GM18499 (cell line): ENCODE measurements around the gene VPS26A.
A peak's percentile ranks its signal among the peaks of the same experiment; 100 is the strongest.
"Not testable (repeated sequence)": the region's sequence is repeated elsewhere in the genome, so short reads cannot be mapped to it uniquely, and the experiment has no call there.

Experiments used
- ATAC-seq: cut with Tn5 transposase; IDR thresholded peaks from one replicate; pipeline ENCODE4 v1.9.1; 2021; ENCODE audit warnings: moderate number of reproducible peaks; ENCODE audit not compliant: insufficient read depth, unreplicated experiment

Gene VPS26A

DNA sequence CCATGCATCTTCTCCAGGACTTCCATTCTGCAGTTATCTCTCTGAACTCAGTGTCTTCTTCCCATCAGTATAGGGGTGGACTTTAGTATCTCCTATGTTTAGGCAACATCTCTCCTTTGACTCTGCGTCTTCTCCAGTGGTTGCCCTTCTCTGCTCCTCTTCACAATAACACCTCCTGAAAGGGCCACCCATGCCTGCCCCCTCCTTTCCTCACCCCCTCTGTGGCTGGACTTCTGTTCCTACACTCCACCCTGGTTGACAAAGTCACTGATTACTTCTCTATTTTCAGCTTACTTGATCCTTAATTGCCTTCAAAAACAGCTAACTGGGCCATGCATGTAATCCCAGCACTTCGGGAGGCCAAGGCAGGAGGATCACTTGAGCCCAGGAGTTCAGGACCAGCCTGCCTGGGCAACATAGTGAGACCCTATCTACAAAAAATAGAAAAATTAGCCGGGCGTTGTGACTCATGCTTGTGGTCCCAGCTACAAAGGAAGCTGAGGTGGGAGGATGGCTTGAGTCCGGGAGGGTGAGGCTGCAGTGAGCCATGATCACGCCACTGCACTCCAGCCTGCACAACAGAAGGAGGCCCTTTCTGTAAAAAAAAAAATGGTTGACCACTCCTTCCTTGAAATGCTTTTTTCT lies 22.4 kb upstream of the VPS26A start:
- ATAC-seq = no peak

DNA sequence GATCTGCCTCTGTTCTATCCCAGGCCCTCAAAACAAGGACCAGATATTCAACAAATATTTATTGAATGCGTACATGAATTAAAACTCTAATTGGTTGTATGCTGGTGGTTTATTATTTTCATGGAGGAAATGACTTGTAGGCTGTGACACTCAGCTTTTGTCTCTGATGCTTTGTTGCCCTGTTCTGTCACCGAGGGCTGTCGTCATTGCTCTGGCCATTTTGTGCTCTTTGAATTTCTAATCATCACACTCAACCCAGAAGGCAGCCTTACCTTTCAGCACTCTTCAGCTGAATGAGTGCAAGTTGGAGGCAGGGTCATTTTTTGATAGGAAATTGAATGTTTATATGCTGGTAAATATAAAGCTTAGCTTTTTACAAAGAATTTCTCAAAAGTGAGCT lies 21.5 kb upstream of the VPS26A start:
- ATAC-seq = no peak

DNA sequence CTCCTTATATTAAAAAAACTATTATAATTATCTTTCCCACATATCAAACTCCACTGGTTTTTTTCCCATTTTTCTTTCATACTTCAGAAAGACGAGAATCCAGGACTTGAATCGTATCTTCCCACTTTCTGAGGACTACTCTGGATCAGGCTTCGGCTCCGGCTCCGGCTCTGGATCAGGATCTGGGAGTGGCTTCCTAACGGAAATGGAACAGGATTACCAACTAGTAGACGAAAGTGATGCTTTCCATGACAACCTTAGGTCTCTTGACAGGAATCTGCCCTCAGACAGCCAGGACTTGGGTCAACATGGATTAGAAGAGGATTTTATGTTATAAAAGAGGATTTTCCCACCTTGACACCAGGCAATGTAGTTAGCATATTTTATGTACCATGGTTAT lies 20.2 kb upstream of the VPS26A start:
- no peak for ATAC-seq

DNA sequence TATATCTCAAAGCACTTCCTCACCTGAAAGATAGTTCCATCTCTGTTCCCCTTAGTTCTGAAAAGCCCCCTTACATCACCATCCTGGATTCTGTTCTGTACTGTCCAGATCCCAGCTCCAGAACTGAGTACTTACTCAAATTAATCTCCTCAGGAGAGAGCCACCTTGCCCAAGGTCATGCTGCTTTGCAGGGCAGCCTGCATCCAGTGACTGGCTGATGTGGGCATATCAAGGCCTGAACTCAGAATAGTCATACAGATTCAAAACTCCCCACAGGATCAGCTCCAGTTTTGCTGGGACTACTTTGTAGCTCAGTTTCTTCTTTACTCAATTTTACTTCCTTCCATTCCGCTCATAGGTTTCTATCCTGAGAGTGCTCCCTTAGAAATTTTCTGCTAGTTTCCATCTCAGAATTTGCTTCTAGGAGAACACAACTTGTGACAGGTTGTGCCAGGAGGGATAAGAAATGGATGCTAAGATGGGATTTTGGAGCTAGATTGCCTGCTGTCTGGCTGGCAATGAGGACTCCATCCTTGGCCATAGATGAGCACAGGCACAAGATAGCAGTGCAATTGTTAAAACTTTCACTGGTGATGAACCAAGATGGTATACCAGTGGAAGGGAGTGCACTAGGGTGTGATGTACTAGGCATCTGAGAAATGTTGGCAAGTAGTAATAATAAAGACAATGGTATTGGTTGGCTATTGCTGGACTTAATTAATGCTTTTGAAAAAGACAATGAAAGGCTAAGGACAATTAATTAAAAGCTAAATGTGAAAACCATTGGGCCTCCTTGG lies 18.8 kb upstream of the VPS26A start:
- no peak for ATAC-seq

DNA sequence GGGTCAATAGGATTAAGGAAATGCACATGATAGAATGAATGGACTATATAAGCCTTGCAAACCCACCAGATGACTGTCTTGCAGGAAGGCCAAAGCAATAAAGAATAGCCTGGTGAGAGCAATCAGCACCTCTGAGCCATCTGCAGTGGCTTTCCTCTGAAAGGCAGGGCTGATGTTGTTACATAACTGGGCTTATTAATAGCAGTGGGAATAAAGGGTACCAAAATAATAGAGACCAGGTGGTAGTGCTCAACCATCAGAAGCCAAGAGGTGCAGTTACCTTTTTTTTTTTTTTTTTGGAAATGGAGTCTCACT lies 16.8 kb upstream of the VPS26A start:
- ATAC-seq = no peak

DNA sequence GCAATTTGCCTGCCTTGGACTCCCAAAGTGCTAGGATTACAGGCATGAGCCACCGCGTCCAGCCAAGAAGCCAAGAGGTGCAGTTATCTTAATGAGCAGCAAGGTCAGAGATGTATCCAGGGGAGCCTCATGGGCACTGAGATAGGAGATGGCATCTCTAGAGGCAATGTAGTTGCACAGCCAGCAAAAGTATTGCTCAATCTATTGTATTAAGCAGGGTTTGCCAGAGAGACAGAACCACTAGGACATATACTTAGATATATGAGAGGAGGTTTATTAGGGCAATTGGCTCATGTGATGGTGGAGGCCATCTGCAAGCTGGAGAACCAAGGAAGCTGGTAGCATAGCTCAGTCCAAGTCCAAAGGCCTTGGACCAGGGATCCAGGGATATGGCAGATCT lies 16.3 kb upstream of the VPS26A start:
- ATAC-seq = no peak

DNA sequence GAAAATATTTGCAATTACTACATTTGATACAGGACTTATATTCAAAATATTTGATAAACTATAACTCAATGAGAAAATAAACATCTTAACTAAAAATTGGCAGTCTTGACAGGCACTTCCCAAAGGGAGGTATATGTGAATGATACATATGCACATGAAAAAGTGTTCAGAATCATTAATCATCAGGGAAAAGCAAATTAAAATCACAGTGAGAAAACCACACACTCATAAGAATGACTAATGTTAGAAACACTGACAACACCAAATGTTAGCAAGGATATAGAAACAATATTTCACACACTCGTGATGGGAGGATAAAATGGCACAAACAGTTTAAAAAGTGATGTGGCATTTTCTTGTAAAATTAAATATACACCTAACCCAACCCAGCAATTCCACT lies 4.1 kb upstream of the VPS26A start:
- ATAC-seq = no peak

DNA sequence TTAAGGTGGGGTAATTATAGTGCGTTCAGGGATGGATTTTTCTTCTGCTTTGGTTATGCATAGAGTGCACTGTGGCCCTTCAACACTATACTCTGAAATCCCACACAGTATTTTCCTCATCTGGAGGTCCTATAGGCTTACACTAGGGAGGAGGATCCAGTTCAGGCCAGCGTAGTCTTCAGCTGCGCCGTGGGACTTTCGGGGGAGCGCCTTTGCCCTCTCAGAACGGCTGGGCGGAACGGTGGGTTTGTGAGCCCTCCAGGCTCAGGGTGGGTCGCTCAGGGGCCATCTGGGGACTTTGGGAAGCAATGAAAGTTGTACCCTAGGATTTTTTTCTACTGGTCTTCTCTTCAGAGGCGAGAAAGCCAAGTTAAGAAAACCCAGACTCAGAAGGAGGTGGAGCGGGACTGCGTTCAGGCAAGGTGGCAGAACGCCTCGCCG lies 652 bp upstream of the VPS26A start:
- ATAC-seq = peak; percentile 35

DNA sequence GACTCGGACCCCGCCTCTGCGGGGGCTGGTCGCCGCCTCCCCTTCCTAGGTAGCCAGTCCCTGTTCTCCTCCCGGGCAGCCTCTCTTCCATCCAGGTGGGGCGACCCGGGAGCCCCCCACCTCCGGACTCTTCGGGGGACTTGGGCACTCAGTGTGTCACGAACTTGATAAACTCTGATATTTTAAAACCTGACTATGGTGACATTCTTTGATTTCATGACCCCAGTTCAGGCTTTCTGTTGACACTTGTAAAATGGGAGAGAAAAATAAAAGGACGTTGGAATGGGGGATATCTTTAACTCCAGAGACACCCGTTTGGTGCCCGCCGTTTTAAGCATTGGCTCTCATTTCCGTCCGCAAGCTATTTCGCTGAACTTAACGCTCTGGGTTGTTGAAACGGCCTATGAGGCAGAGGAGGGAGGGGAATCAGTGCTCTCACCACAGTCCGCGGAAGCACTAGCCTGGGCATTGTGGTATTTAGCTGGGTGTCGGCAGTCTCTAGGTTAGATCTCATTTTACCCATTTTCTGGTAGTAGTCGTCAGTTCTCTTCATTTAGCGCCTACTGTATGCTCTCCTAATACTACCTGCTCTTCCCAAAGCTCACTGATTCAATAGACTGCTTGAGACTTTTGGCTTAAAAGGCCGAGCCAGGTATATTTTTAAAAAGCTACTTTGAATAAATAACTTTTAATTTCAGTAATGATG lies 738 bp downstream of the VPS26A start:
- no peak for ATAC-seq

DNA sequence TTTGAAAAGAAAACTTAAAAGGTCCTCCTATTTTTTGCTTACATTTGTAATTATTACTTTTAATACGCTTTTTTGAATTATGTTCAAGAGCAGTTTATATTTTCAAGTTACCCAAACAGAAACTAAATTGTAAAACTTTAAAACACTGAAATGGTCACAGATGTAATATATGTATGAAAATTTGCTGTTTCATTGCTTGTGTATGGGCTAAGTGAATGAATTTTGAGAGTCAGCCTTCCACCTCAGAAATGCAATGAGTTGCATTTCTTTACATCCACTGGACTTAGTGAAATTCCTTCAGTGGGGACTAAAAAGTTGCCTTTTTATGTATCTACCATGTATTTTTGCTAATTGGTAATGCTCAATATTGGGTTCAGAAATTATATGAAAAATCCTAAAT lies 1.6 kb downstream of the VPS26A start:
- ATAC-seq = no peak

DNA sequence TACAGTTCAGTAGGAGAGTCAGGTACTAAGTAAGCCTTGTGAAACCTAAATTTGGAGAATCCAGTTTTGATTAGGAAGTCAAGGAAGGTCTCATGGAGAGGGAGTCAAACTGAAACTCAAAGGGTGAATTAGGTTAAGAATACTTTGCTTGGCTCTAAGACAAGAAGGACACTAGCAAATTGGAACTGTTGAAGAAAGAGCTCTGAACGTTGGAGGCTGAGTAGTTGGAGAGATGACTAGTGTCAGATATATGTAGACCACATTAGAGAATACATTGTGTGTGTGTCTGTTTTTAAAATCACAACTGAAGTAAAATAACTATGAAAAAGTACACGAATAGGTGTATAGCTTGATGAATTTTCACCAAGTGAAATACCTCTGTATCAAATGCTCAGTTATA lies 6.3 kb downstream of the VPS26A start:
- ATAC-seq = no peak

DNA sequence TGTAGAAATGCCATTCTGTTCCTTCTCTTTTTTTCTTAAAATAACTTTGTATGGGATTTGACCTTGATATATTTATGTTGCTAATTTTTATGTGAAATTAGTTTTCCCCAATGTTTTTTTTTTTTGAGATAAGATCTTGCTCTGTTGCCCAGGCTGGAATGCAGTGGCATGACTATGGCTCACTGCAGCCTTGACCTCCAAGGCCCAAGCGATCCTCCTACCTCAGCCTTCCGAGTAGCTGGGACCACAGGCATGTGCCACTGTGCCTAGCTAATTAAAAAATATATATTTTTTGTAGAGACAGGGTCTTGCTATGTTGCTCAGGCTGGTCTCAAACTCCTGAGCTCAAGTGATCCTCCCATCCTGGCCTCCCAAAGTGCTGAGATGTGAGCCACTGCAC lies 16.0 kb downstream of the VPS26A start:
- no peak for ATAC-seq

DNA sequence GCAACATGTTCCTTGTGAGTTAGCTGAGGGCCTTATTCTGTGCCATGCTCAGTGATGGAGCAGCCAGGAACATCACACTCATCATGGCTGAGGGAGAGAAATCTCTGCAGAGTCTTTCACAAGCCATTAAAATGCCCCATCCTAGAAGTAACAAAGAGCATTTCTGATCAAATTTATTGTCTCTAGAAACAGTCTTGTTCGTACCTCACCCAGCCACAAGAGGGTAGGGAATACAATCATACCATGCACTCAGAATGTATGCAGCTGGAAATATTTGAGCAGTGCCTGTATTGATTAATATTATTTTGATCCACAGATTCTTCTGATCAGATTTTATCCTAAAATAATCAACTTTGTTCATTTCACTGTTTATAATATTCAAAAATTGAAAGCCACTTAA lies 17.3 kb downstream of the VPS26A start:
- ATAC-seq = no peak

DNA sequence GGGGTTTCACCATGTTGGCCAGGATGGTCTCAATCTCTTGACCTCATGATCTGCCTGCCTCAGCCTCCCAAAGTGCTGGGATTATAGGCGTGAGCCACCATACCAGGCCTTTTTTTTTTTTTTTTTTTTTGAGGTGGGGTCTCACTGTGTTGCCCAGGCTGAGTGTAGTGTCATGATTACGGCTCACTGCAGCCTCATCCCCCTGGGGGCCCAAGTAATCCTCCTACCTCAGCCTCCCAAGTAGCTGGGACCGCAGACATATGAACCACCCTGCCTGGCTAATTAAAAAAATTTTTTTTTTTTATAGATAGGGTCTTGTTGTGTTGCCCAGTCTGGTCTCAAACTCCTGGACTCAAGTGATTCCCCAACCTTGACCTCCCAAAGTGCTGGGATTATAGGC lies 18.1 kb downstream of the VPS26A start:
- not testable (repeated sequence) for ATAC-seq

DNA sequence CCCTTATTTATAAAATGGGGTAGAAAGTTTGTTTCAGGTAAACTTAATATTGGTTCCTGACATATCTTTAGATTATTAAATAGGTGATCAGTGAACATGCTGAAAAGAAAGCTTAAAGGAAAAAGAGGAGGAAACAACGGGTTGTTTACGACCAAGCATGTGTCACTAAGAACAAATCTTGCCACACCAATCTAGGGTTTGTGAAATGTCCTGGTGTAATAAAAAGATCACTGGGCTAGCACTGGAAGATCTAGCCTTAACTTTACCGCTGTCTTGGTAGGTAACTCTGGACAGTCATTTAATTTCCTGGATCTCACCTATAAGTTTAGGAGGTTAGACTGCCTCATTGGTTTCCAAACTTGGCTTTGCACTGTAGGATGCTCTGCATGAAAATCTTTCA lies 19.0 kb downstream of the VPS26A start:
- ATAC-seq = no peak

DNA sequence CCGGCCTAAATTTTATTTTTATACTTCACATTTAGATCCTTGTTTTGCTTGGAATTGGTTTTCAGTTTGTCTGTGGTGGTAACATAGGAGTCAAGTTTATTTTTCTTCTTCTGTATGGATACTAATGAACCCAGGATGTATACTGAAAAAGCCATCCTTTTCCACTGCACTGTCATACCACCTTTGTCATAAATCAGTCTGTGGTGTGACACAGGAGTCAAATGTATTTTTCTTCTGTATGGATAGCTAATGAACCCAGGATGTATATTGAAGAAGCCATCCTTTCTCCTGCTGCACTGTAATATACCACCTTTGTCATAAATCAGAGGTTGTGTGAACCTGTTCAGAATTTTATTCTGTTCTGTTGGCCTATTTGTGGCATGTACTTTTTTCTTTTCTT lies 21.4 kb downstream of the VPS26A start:
- ATAC-seq = no peak

DNA sequence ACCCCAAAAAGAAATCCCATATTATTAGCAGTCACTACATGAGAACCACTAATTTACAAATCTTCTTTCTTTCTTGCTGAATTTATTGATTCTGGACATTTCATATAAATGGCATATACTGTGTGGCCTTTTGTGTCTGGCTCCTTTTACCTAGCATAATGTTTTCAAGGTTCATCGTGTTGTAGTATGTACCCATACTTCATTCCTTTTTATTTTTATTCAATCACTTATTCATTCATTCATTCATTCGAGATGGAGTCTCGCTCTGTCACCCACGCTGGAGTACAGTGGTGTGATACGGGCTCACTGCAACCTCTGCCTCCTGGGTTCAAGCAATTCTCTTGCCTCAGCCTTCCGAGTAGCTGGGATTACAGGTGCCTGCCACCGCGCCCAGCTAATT lies 21.9 kb downstream of the VPS26A start:
- no peak for ATAC-seq

DNA sequence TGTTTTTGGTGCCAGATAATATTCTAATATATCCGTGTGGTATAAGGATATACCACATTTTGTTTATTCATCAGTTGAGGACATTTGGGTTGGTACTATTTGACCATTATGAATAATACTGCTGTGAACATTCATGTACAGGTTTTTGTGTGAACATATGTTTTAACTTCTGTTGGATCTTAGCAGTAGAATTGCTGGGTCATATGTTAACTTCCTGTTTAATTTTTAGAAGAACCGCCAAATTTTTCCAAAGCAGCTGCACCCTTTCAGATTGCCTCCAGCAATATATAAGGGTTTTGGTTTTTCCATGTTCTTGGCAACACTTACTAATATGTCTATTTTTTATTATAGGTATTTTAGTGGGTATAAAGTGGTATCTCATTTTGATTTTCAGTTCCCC lies 22.8 kb downstream of the VPS26A start:
- ATAC-seq = no peak

DNA sequence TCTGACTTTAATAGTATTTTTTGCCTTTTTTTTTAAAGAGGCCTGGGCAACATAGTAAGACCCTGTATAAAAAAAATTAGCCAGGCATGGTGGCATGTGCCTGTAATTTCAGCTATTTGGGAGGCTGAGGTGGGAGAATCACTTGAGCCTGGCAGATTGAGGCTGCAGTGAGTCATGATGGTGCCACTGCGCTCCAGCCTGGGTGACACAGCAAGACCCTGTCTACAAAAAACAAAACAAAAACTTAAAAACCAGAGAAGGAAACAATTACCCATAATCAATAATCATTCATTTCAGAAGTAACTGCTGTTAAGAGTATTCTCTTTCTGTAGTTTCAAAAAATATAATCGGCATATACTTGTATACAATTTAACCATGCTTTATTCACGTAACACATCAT lies 28.0 kb downstream of the VPS26A start:
- ATAC-seq = no peak

DNA sequence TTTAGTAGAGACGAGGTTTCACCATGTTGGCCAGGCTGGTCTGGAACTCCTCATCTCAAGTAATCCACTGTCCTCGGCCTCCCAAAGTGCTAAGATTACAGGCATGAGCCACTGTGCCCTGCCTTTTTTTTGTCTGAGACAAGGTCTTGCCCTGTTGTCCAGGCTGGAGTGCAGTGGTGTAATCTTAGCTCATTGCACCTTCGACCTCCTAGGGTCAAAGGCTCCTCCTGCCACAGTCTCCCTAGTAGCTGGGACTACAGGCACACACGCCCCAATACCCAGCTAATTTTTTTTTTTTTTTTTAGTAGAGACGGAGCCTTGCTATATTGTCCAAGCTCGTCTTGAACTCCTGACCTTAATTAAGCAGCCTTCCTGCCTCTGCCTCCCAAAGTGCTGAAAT lies 29.2 kb downstream of the VPS26A start:
- ATAC-seq = no peak

DNA sequence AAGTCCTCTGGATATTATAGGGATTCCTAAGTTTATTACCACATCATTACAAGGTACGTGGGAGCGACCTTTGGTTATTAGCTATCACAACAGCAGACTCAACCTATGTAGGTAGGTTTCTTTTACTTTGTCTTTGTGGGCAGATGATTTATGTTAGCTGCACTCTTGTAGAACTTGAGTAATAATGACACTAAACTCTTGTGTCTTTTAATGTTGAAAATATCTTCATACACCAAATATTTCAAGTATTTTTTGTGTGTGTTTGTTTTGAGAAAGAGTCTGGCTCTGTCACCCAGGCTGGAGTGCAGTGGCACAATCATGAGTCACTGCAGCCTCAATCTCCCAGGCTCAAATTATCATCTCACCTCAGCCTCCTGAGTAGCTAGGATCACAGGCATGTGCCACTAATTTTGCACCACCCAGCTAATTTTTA lies 36.8 kb downstream of the VPS26A start:
- ATAC-seq = no peak

DNA sequence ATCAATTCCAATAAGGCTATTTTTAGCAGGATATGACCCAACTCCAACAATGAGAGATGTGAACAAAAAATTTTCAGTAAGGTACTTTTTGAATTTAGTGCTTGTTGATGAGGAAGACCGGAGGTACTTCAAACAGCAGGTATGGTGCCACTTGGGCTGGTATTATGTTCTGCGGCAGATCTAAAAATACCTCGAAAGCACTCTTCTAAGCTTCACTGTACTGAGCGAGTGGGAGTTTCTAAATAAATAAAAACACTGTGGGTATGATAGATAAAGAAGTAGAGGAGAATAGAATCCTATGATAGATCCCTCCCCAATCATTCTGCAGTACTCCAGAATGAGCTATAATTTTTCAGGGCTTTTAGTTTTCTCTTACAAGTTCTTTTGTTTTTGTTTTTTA lies 44.5 kb downstream of the VPS26A start:
- no peak for ATAC-seq
